ENCODE data around the gene IPCEF1. TPM values are rescaled to one million over a fixed set of nuclear protein-coding genes. Genes with fewer than 3 reads are reported as not detected.

IPCEF1 gene
- total and polyA plus RNA-seq, 2 of the 4 experiments (the other 2 are of a cell fraction): under 0.01 to 0.03 TPM

GRCh38 chr6:154138793-154139192 is 217.8 kb downstream of the IPCEF1 start:
- DNase-seq: no peak
- Histone ChIP-seq H3K4me2 (ENCODE audit: low read depth, low read length) (no peak overlapping the region), H4K20me1 (ENCODE audit: insufficient read depth, low read length) (no peaks in the 10 kb centered on the region), H3K56ac (ENCODE audit: extremely low read depth, insufficient read depth, low read length) (no peak overlapping the region), H3K4ac (ENCODE audit: low read depth, low read length) (no peak overlapping the region), H2BK15ac (ENCODE audit: low read depth, low read length) (no peak overlapping the region), H3K14ac (replicated peaks; ENCODE audit: low read depth, low read length) (no peak overlapping the region), H2BK120ac (ENCODE audit: low read depth, low read length) (no peak overlapping the region), H3K9me1 (ENCODE audit: insufficient read depth, low read length) (no peaks in the 10 kb centered on the region), H3K4me3 (ENCODE audit: insufficient read depth, low read depth, low read length) (no peak overlapping the region), H3K79me1 (ENCODE audit: low read depth in 1 of 2, low read length in 2 of 2) (no peaks in the 10 kb centered on the region), H2BK5ac (ENCODE audit: low read depth, low read length, poor library complexity, severe bottlenecking) (no peak overlapping the region), H4K8ac (ENCODE audit: low read depth in 2 of 2, low read length in 2 of 2) (no peak overlapping the region), H3K27me3 (ENCODE audit: control insufficient read depth, insufficient read depth, low read length) (no peaks in the 10 kb centered on the region), H2AK9ac (replicated peaks; ENCODE audit: low read depth, low read length, poor library complexity) (no peak overlapping the region), H3K9ac (ENCODE audit: low read depth, low read length) (no peak overlapping the region), H2BK20ac (ENCODE audit: low read depth, low read length) (no peak overlapping the region), H3K18ac (ENCODE audit: low read depth, low read length) (no peak overlapping the region), H3K23ac (ENCODE audit: low read depth, low read length) (no peak overlapping the region), H3K9me3 (ENCODE audit: control insufficient read depth, insufficient read depth, low read length) (no peaks in the 10 kb centered on the region), H3K4me1 (ENCODE audit: control insufficient read depth, insufficient read depth, low read length) (no peaks in the 10 kb centered on the region), H3K27ac (ENCODE audit: insufficient read depth, low read length) (no peak overlapping the region), H2AFZ (replicated peaks; ENCODE audit: low read length, poor library complexity) (no peak overlapping the region), H4K91ac (ENCODE audit: insufficient read depth, low read depth, low read length) (no peak overlapping the region), H3K36me3 (ENCODE audit: control insufficient read depth, insufficient read depth, low read length) (no peaks in the 10 kb centered on the region), H4K5ac (ENCODE audit: low read depth, low read length) (no peak overlapping the region), H2AK5ac (ENCODE audit: low read depth, low read length) (no peak overlapping the region)
- no peak for ATAC-seq (ENCODE audit: low read depth)
- BruUV-seq (replicated peaks): no TSS peak
- ChIA-PET POLR2A (ENCODE audit: unreplicated experiment) (no interaction called here), CTCF (interaction anchor here (0.6 kb wide), 1 partner anchor 146 kb away, joined by 5 read pairs; no protein-coding TSS in a partner anchor)
- intact Hi-C loops (cut with micrococcal nuclease): no loop called here
- dilution Hi-C loops (cut with HindIII; ENCODE audit: low sequenced_read_pairs, unreplicated experiment): no loop called here
- in situ Hi-C loops (cut with MboI; ENCODE audit: low sequenced_read_pairs): no loop called here
- TF ChIP-seq RAD21 (IDR thresholded peaks at IDR 0.05; ENCODE audit: low read length) (no peak), CHD1 (IDR thresholded peaks at IDR 0.05; ENCODE audit: low read depth, low read length) (no peak), ELK1 (IDR thresholded peaks at IDR 0.05; ENCODE audit: borderline replicate concordance, low read depth, low read length) (no peak), POLR2A (IDR thresholded peaks at IDR 0.05; ENCODE audit: low read depth, low read length) (no peak), MAFK (IDR thresholded peaks at IDR 0.05; ENCODE audit: low read depth, low read length) (no peak), RFX5 (IDR thresholded peaks at IDR 0.05; ENCODE audit: low read depth, low read length) (no peak), MXI1 (IDR thresholded peaks at IDR 0.05; ENCODE audit: borderline replicate concordance, low read depth, low read length) (no peak), FOS (IDR thresholded peaks at IDR 0.05; ENCODE audit: low read depth, low read length) (no peak), CEBPB (IDR thresholded peaks at IDR 0.05; ENCODE audit: low read depth, low read length) (no peak), CTCF (conservative IDR thresholded peaks at IDR 0.05; ENCODE audit: low read depth, low read length) (no peak), USF2 (IDR thresholded peaks at IDR 0.05; ENCODE audit: low read depth, low read length) (no peak), RCOR1 (IDR thresholded peaks at IDR 0.05; ENCODE audit: insufficient replicate concordance, low read length) (no peak), MAZ (IDR thresholded peaks at IDR 0.05; ENCODE audit: borderline replicate concordance, low read depth, low read length) (no peak)
- WGBS, 2 experiments (ENCODE audit: extremely low coverage in 2 of 2, insufficient read length in 1 of 2): 84% methylated on average over 3 of the region's 6 CpGs; no CpG with 5 or more reads in 1 of the 2 experiments
